COLO668 (cell line): ENCODE results near the gene KDM5C.

Source experiments
- DNase-seq: peaks from one replicate; lab custom pipeline; 2025; ENCODE audit not compliant: unreplicated experiment; lab: John Stamatoyannopoulos, UW

Gene KDM5C

GRCh38 chrX:53251307-53251706, 26.3 kb upstream of the KDM5C start:
- DNase-seq, result no peak

- DNase-seq, result no peak
Observed at GRCh38 chrX:53250556-53250955, 25.5 kb upstream of the KDM5C start.

GRCh38 chrX:53249408-53250042, 24.5 kb upstream of the KDM5C start:
- DNase-seq, result no peak

DNA sequence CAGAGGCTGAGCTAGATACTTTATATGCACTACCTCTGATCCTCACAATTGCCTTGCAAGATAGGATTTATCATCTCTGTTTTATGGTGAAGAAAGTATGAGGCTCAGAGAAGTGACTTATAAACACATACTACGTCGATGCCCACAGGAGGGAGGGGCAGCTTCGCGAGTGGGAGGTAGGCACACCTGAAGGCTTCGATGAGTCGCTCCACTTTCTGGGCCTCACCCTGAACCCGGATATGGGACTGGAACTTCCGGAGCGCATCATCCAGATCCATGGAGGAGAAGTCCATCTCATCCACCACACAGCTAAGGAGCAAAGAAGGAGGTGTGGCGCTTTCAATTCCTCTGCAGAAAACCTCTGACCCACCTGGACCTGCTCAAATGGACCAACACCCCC, 22.9 kb upstream of the KDM5C start:
- no peak for DNase-seq

DNA sequence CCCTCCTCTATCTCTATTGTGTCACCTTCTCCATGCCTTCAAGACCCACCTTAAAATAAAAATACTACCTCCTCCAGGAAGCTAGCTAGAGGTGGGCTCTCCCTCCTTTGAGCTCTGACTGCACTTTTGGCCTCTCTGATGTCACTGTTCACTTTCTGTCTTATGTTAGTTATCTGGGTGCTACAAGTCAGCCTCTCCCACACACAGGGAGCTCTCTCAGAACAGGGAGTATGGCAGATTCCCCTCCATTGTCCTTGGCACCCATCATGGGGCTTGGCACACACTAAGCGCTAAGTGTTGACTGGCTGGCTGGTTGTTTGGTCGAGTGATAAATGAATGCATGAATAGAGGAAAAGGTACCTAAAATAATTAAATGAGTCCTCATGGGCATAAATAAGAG, 21.2 kb upstream of the KDM5C start:
- no peak for DNase-seq

DNA sequence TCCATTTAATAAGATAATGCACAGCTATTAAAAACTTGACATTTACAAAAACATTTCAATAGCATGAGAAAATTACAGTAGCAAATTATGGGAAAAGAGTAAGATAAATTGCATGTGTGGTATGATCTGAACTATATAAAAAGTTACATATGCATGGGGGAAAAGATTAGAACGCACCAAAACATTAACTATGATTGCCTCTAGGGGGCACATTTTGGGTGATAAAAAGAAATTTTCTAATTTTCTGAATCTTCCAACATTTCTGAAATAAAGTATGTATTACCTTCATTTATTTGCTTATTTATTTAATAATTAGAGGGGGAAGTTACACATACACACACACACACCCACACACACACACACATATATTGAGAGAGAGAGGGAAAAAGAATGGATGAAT, 19.6 kb upstream of the KDM5C start:
- DNase-seq, result no peak

DNA sequence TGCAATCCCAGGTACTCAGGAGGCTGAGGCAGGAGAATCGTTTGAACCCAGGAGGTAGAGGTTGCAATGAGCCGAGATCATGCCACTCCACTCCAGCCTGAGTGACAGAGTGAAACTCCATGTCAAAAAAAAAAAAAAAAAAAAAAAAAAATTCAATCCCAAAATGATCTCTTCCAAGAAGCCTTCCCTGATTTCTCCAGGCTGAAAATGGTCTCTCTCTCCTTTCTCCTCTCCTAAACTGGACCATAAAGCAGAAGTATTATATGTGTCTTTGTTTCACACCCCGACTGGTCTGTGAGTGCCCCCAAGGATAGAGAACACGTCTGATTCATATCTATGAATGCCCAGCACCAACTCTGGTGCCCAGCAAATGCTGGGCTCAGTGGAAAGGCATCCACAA, 17.3 kb upstream of the KDM5C start:
- DNase-seq, result no peak

- DNase-seq, result no peak
Observed at GRCh38 chrX:53241558-53241957, 16.6 kb upstream of the KDM5C start.

DNA sequence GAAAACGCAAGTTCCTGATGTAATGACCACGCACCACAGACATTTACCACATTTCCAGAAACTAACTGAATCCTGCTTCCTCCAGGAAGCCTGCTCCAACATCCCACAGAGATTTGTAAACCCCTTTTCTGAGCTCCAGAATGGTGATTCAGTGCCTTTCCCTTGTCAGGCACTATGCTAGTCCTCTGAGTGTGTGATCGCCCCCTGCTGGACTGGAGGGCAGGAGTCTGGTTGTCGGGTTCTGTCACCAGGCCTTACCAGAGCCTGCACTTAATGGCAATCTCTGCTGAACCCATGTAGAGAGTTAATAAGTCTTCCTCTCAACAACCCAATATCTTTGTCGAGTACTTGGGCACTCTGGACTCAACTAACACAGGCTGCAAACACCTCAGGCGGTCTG, 14.5 kb upstream of the KDM5C start:
- no peak for DNase-seq

DNA sequence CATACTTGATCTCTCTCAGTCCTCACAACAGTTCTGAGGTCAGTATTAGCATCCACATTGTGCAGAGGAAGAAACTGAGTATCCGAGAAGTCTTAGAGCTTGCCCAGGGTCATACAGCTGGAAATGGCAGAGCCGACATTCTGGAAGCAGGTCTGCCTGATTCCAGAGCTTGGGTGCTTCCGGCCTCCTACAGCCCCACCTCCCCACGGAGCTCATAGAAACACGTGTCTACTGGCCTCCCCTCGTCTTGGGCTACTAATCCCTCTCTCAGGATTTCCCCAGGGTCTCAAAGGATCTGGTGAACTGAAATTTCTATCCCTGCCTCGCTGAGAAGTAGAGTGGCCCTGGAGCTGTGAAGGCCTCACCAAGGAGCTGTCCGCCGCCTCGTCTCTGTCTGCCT, 12.0 kb upstream of the KDM5C start:
- no peak for DNase-seq

- no peak for DNase-seq
Observed at GRCh38 chrX:53236025-53236679, 11.1 kb upstream of the KDM5C start.

GRCh38 chrX:53235566-53235965, 10.6 kb upstream of the KDM5C start:
- DNase-seq, result no peak

GRCh38 chrX:53234484-53234883, 9.5 kb upstream of the KDM5C start:
- DNase-seq, result no peak

GRCh38 chrX:53233536-53233935, 8.5 kb upstream of the KDM5C start:
- no peak for DNase-seq

GRCh38 chrX:53230116-53230515, 5.1 kb upstream of the KDM5C start:
- no peak for DNase-seq

DNA sequence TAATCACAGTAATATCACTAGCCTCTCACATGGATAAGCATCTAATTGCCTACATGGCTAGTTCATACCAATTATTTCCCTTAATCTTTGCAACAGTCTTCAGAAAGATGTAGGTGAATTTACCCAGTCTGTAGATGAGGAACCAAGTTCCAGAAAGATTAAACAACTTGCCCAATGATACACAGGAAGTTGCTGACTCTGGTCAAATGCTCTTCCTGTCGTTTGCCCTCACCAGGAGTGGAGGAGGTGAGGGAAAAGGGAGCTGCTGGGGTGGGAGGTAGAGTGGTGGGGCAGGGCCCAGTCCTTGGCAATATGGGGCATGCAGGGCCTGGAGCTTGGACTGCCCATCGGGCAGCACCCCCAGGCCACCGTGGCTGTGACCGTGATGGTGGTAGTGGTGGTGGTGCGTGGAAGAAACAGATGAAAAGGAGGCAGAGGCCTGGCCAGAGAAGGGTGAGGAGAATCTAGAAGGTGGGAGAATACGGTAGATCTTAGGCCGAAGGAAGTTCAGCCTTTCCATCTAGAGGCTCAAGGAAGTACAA, 2.3 kb upstream of the KDM5C start:
- DNase-seq, result no peak

DNA sequence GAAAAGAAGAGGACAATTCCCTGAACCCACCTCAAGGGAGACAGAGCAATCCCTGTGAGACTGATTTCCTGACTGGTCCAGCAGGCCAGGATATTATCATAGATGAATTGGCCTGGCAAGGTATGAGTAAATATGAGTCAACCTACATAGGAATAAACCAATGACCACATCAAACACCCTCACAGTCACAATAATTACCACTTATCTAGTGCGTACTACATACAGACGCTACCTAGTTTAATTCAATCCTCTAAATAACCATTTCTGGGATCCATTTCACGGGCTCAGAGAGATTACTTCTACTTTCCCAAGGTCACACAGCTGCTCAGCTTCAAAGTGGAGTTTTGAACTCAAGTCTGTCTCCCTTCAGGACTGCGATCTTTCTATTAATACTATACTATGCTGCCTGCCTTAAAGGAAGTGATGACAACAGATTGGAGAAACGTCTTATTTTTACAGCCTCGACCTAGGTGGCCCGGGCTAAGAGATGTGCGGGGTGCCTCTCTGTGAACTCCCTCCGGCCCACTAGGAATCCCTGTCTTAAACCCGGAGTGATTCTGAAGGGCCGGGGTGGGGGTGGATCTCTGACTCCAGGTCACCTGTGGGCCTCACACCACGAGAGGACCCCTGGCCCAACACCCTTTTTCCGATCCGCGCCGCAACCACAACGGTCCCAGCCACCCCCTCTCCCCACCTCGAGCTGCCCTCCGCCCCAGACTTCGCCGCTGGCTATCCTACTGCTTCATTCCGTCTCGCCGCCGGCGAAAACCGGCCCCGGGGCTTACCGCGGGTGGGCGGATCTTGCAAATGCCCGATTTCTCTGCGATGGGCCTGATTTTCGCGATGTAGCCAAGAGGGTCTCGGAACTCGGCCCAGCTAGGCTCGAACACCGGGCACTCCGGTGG, 800 bp downstream of the KDM5C start:
- DNase-seq, result peak; percentile 3

- no peak for DNase-seq
Observed at GRCh38 chrX:53223068-53223693, 1.8 kb downstream of the KDM5C start.

GRCh38 chrX:53211391-53211978, 13.5 kb downstream of the KDM5C start:
- DNase-seq, result no peak

GRCh38 chrX:53196678-53197077, 28.3 kb downstream of the KDM5C start:
- DNase-seq, result no peak

GRCh38 chrX:53195401-53195800, 29.6 kb downstream of the KDM5C start:
- DNase-seq, result no peak
